Suprapubic skin (tissue), 4 donors: ENCODE results near the gene USF3. TPM values are rescaled to one million over a fixed set of nuclear protein-coding genes. Genes with fewer than 3 reads are reported as not detected.

ENCODE experiments used
- DNase-seq, 2 donors: peaks; one replicate each; pipeline ENCODE4 v3.0.0-alpha.2; 2019; ENCODE audit warnings: low spot score in 2 of 2
- H3K27ac ChIP-seq: fragments of 200-600 bp; sonication (generic); one replicate; pipeline ENCODE4 v1.5.1; 2019
- H3K27me3 ChIP-seq: fragments of 200-600 bp; sonication (generic); one replicate; pipeline ENCODE4 v1.5.1; 2019
- H3K36me3 ChIP-seq: fragments of 200-600 bp; sonication (generic); one replicate; pipeline ENCODE4 v1.5.1; 2019
- H3K4me1 ChIP-seq: fragments of 200-600 bp; sonication (generic); one replicate; pipeline ENCODE4 v1.5.1; 2019
- H3K4me3 ChIP-seq: fragments of 200-600 bp; sonication (generic); one replicate; pipeline ENCODE4 v1.5.1; 2019; ENCODE audit warnings: mild to moderate bottlenecking
- H3K9me3 ChIP-seq: fragments of 200-600 bp; sonication (generic); one replicate; pipeline ENCODE4 v1.5.1; 2019
- CTCF ChIP-seq, 2 donors: fragments of 200-600 bp in 1 of 2; fragments of 450-650 bp in 1 of 2; sonication (generic) in 1 of 2; IDR thresholded peaks; one replicate each; pipeline ENCODE4 v1.5.1; 2016 to 2019; ENCODE audit warnings: antibody characterized with exemption in 2 of 2, mild to moderate bottlenecking in 1 of 2, moderate library complexity in 1 of 2
- EP300 ChIP-seq: sonication (generic); formaldehyde crosslinking; IDR thresholded peaks from one replicate; pipeline ENCODE4 v1.6.1; 2017; ENCODE audit warnings: antibody characterized with exemption
- POLR2A ChIP-seq, 2 donors: fragments of 450-650 bp; IDR thresholded peaks; one replicate each; pipeline ENCODE4 v1.6.1; 2017; ENCODE audit warnings: antibody characterized with exemption in 2 of 2, mild to moderate bottlenecking in 2 of 2, moderate library complexity in 2 of 2
- POLR2AphosphoS5 ChIP-seq, 3 donors: sonication (generic); formaldehyde crosslinking; IDR thresholded peaks; one replicate each; pipeline ENCODE4 v1.6.1; 2017; ENCODE audit warnings: antibody characterized with exemption in 3 of 3
- WGBS: methylation state at CpG from one replicate; pipeline ENCODE4 v1.1.5; 2018; 5-methylcytosine and 5-hydroxymethylcytosine counted together
- total RNA-seq, 4 donors: library from RNA; depleted of rRNA; stranded (reverse); fragments of >200 nt; gene quantifications; one replicate each; pipeline ENCODE4 v1.1.0, GENCODE V29; 2016

USF3 gene
- total RNA-seq, 4 donors from 2014 or later: 20.6 to 34.6 (median 28.2) TPM

- Histone ChIP-seq H3K36me3 (no peaks in the 10 kb centered on the region), H3K27ac (no peak overlapping the region), H3K4me3 (no peak overlapping the region), H3K27me3 (no peaks in the 10 kb centered on the region), H3K4me1 (no peaks in the 10 kb centered on the region), H3K9me3 (no peaks in the 10 kb centered on the region)
- no peak for DNase-seq
- 73% methylated on average over 3 of the region's 3 CpGs for WGBS
- TF ChIP-seq POLR2AphosphoS5 (IDR thresholded peaks at IDR 0.05) (no peak), EP300 (no peak), CTCF (IDR thresholded peaks at IDR 0.05) (no peak), POLR2A (IDR thresholded peaks at IDR 0.05) (no peak)
Measured at GRCh38 chr3:113630956-113631542, 65.4 kb downstream of the USF3 start.

GRCh38 chr3:113629584-113630421 is 66.6 kb downstream of the USF3 start:
- H3K4me1 ChIP-seq: no peaks in the 10 kb centered on the region
- H3K36me3 ChIP-seq: no peaks in the 10 kb centered on the region
- no peaks in the 10 kb centered on the region for H3K27me3 ChIP-seq
- H3K9me3 ChIP-seq: no peaks in the 10 kb centered on the region
- WGBS: 72% methylated on average over 16 of the region's 16 CpGs
- TF ChIP-seq CTCF (IDR thresholded peaks at IDR 0.05) (no peak), EP300 (no peak), POLR2AphosphoS5 (IDR thresholded peaks at IDR 0.05) (no peak), POLR2A (IDR thresholded peaks at IDR 0.05) (no peak)
- DNase-seq: no peak
- no peak overlapping the region for H3K4me3 ChIP-seq
- peak overlapping the region; percentile 47 for H3K27ac ChIP-seq

- H3K4me1 ChIP-seq: no peaks in the 10 kb centered on the region
- 91% methylated on average over 6 of the region's 6 CpGs for WGBS
- no peak for TF ChIP-seq CTCF (IDR thresholded peaks at IDR 0.05)
- no peaks in the 10 kb centered on the region for H3K27me3 ChIP-seq
- H3K4me3 ChIP-seq: no peak overlapping the region
- H3K27ac ChIP-seq: no peak overlapping the region
- H3K9me3 ChIP-seq: no peaks in the 10 kb centered on the region
- H3K36me3 ChIP-seq: no peaks in the 10 kb centered on the region
- no peak for DNase-seq
Measured at GRCh38 chr3:113628788-113629187, 67.7 kb downstream of the USF3 start.

GRCh38 chr3:113628316-113628715 is 68.1 kb downstream of the USF3 start:
- TF ChIP-seq CTCF (IDR thresholded peaks at IDR 0.05) (no peak), POLR2AphosphoS5 (IDR thresholded peaks at IDR 0.05) (no peak), EP300 (no peak), POLR2A (IDR thresholded peaks at IDR 0.05) (no peak)
- H3K27ac ChIP-seq: no peak overlapping the region
- DNase-seq: no peak
- no peaks in the 10 kb centered on the region for H3K4me1 ChIP-seq
- no peak overlapping the region for H3K4me3 ChIP-seq
- 94% methylated on average over 2 of the region's 2 CpGs for WGBS
- H3K27me3 ChIP-seq: no peaks in the 10 kb centered on the region
- no peaks in the 10 kb centered on the region for H3K9me3 ChIP-seq
- no peaks in the 10 kb centered on the region for H3K36me3 ChIP-seq

GRCh38 chr3:113626503-113627371 is 69.7 kb downstream of the USF3 start:
- H3K27me3 ChIP-seq: no peaks in the 10 kb centered on the region
- WGBS: 23% methylated on average over 10 of the region's 10 CpGs
- H3K27ac ChIP-seq: no peak overlapping the region
- TF ChIP-seq POLR2AphosphoS5 (IDR thresholded peaks at IDR 0.05) (no peak), CTCF (IDR thresholded peaks at IDR 0.05) (peak; percentile 70 to 74)
- no peak for DNase-seq
- no peak overlapping the region for H3K4me3 ChIP-seq
- no peaks in the 10 kb centered on the region for H3K9me3 ChIP-seq
- no peaks in the 10 kb centered on the region for H3K36me3 ChIP-seq
- no peaks in the 10 kb centered on the region for H3K4me1 ChIP-seq
